GM23248 (cell line): Measurements from ENCODE around the gene TBL1XR1.

ENCODE experiments used
- EZH2 ChIP-seq: fragments of 200-600 bp; sonication (generic); IDR thresholded peaks from 2 replicates; pipeline ENCODE4 v1.6.1; 2018; ENCODE audit warnings: antibody characterized with exemption, mild to moderate bottlenecking; ENCODE audit not compliant: insufficient read depth, poor library complexity, severe bottlenecking
- EZH2phosphoT487 ChIP-seq: fragments of 200-600 bp; sonication (generic); IDR thresholded peaks from 2 replicates; pipeline ENCODE4 v1.6.1; 2018; ENCODE audit warnings: antibody characterized with exemption, moderate library complexity, mild to moderate bottlenecking, low read depth; ENCODE audit not compliant: insufficient read depth

DNA sequence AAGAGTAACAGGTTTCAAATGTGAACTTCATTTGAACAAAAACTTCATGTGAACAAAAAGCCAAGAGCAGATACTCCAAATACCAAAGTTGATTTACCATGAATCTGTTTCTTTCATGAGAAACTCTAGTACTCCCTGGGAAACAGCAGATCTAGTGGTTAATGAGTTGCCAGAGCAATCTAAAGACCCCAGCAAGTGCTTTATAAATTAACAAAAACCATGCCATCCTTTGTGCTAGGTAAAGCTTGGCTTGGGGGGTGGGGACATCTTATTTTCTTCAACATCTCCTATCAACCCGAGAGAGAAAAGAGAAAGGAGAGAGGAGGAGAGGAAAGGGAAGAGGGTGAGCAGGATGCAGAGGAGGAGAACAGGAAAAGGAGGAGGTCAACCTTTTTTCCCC lies 100.7 kb downstream of the TBL1XR1 start:
- TF ChIP-seq EZH2: no peak
- TF ChIP-seq EZH2phosphoT487: no peak
